Measurements from ENCODE around the gene CFAP206. TPM values are rescaled to one million over a fixed set of nuclear protein-coding genes. Genes with fewer than 3 reads are reported as not detected.

Gene CFAP206
- total RNA-seq, 1 donor from 2014 or later: not detected

DNA sequence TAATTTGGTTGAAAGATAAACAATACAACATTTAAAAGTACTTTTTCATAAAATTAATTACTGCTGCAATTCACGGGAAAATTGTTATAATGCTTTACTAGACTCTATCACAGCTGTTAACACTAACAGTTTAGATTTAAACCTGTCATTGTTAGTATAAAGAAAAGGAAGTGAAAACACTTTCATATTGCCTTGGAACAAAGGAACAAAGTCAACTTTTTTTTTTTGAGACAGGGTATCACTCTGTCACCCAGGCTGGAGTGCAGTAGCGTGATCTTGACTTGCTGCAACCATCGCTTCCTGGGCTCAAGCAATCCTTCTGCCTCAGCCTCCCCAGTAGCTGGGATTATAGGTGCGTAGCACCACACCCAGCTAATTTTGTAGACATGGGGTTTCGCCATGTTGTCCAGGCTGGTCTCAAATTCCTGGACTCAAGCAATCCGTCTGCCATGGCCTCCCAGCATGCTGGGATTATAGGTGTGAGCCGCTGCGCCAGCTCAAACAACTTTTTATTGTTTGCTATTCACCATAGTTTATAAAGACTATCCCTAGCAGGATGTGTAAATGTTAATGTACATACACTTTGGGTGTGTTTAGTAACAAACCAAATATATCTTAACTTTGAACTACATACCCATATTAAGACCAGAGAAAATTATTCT lies 87.1 kb downstream of the CFAP206 start:
- intact Hi-C loops (cut with DNase I): no loop called here
- ATAC-seq (ENCODE audit: poor library complexity) (no peak), DNase-seq (no peak)

DNA sequence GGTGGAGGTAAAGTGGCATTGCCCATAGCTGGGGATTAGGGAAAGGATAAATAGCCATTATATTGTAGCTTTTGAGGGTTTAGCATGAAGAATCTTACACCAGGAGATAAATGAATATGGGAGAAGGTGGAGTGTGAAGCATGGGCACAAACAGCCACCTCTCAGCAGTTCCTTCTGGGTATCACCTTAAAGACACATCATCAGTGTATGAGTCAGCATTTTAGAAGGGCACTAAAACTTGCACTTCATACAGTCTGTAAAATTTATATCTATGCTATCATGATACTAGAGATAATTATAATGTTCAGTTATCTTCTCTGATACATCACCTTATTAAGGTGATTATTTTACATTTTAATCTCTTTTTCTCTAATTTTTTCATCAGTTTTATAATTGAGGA lies 90.3 kb downstream of the CFAP206 start:
- intact Hi-C loops (cut with DNase I): no loop called here
- no peak for ATAC-seq (ENCODE audit: poor library complexity)
- no peak for DNase-seq

DNA sequence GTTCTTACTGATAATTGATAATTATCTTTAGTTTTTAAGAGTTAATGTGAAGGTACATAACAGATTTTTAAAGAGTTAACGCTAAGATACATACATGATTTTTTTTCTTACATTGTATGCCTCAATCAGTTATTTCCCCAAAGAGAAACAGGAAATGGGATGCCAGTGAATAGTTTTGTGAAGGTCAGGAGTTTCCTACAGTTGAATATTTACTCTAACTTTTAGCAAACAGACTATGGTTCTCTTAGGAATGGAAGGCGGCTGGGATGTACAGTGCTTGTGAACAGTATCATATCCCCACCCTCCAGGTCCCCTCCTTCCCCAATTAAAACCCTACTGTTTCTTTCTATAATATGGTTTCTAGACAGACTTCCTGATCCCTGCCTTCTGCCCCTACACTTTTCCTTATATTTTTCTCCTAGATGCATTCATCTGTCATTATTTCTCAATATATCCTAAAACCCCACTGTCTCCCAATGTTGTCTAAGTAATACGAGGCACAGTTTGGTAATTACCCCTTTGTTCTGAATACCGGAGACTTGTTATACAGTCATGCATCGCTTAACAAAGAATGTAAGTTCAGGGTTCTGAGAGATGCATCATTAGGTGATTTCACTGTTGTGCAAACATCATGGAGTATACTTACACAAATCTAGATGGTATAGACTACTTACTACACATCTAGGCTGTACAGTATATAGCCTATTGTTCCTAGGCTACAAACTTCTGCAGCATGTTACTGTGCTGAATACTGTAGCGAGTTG lies 94.2 kb downstream of the CFAP206 start:
- no peak for DNase-seq
- intact Hi-C loops (cut with DNase I): no loop called here
- ATAC-seq (ENCODE audit: poor library complexity): no peak

- intact Hi-C loops (cut with DNase I): no loop called here
- ATAC-seq (ENCODE audit: poor library complexity) (no peak), DNase-seq (no peak)
Measured at GRCh38 chr6:87504441-87504840, 96.7 kb downstream of the CFAP206 start.

Other genes starting within 250 kb of the CFAP206 start
- 12.9 TPM for gene SMIM8, start 85.4 kb upstream of the CFAP206 start, total RNA-seq
- gene GJB7, start 78.7 kb upstream of the CFAP206 start, total RNA-seq: not detected
- 1.6 TPM for gene C6orf163, start 63.2 kb upstream of the CFAP206 start, total RNA-seq
- gene SLC35A1, start 65.0 kb downstream of the CFAP206 start, total RNA-seq: 9.8 TPM
- gene RARS2, start 182.0 kb downstream of the CFAP206 start, total RNA-seq: 16.8 TPM
- 17.9 TPM for gene ORC3, start 182.2 kb downstream of the CFAP206 start, total RNA-seq

Data from Right ventricle myocardium superior (tissue), 1 donor.